ENCODE measurements around the gene CCDC200. TPM values are rescaled to one million over a fixed set of nuclear protein-coding genes. Genes with fewer than 3 reads are reported as not detected.

Gene CCDC200
- total RNA-seq, 1 experiment from 2014 or later = not detected

DNA sequence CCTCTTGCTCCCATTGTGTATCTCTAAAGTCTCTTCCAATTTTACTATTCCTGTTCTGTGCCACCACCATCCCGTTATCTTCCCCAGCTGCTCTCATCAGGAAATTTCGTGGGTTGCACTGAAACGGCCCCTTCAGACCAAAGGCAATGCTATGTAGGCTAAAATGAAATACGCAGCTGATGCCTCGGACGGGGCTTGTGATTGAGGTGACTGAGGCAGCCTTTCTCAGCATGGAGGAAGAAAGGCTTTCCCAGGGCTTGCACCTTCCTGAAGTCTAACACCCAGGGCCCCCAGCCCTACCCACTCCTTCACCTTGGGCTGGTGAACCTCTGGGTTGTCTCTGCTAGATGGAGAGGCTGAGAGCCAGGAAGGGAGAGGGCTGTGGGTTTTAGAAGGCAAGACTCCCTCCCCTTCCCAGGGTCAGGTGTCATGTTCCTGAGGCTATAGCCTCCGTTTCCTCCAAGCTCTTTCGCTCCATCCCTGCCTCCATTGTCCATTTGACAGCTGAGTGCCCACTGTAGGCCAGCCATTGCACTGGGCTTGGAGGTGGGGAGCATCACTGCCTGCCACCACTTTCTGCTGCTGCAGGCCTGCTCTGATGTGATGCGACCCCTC lies 7.8 kb downstream of the CCDC200 start:
- no TSS peak for BruUV-seq (replicated peaks)
- H3K9me3 ChIP-seq (ENCODE audit: control insufficient read depth in 1 of 2, insufficient read depth in 1 of 2, low read depth in 1 of 2, low read length in 2 of 2) = no peaks in the 10 kb centered on the region
- CTCF ChIA-PET = no interaction called here
- TF ChIP-seq, protein P1, sequence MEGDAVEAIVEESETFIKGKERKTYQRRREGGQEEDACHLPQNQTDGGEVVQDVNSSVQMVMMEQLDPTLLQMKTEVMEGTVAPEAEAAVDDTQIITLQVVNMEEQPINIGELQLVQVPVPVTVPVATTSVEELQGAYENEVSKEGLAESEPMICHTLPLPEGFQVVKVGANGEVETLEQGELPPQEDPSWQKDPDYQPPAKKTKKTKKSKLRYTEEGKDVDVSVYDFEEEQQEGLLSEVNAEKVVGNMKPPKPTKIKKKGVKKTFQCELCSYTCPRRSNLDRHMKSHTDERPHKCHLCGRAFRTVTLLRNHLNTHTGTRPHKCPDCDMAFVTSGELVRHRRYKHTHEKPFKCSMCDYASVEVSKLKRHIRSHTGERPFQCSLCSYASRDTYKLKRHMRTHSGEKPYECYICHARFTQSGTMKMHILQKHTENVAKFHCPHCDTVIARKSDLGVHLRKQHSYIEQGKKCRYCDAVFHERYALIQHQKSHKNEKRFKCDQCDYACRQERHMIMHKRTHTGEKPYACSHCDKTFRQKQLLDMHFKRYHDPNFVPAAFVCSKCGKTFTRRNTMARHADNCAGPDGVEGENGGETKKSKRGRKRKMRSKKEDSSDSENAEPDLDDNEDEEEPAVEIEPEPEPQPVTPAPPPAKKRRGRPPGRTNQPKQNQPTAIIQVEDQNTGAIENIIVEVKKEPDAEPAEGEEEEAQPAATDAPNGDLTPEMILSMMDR (IDR thresholded peaks at IDR 0.05 in 2 of 3, conservative IDR thresholded peaks at IDR 0.05 in 1 of 3; ENCODE audit: borderline replicate concordance in 1 of 3, insufficient read depth in 1 of 3, low read depth in 2 of 3, low read length in 2 of 3) = no peak
- TF ChIP-seq YY1 (IDR thresholded peaks at IDR 0.05; ENCODE audit: extremely low read depth, insufficient replicate concordance, low read depth, low read length) = no peak
- TF ChIP-seq, protein P2, sequence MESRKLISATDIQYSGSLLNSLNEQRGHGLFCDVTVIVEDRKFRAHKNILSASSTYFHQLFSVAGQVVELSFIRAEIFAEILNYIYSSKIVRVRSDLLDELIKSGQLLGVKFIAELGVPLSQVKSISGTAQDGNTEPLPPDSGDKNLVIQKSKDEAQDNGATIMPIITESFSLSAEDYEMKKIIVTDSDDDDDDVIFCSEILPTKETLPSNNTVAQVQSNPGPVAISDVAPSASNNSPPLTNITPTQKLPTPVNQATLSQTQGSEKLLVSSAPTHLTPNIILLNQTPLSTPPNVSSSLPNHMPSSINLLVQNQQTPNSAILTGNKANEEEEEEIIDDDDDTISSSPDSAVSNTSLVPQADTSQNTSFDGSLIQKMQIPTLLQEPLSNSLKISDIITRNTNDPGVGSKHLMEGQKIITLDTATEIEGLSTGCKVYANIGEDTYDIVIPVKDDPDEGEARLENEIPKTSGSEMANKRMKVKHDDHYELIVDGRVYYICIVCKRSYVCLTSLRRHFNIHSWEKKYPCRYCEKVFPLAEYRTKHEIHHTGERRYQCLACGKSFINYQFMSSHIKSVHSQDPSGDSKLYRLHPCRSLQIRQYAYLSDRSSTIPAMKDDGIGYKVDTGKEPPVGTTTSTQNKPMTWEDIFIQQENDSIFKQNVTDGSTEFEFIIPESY (IDR thresholded peaks at IDR 0.05; ENCODE audit: extremely low read depth, insufficient replicate concordance, low read length) = no peak
- TF ChIP-seq, protein P3, sequence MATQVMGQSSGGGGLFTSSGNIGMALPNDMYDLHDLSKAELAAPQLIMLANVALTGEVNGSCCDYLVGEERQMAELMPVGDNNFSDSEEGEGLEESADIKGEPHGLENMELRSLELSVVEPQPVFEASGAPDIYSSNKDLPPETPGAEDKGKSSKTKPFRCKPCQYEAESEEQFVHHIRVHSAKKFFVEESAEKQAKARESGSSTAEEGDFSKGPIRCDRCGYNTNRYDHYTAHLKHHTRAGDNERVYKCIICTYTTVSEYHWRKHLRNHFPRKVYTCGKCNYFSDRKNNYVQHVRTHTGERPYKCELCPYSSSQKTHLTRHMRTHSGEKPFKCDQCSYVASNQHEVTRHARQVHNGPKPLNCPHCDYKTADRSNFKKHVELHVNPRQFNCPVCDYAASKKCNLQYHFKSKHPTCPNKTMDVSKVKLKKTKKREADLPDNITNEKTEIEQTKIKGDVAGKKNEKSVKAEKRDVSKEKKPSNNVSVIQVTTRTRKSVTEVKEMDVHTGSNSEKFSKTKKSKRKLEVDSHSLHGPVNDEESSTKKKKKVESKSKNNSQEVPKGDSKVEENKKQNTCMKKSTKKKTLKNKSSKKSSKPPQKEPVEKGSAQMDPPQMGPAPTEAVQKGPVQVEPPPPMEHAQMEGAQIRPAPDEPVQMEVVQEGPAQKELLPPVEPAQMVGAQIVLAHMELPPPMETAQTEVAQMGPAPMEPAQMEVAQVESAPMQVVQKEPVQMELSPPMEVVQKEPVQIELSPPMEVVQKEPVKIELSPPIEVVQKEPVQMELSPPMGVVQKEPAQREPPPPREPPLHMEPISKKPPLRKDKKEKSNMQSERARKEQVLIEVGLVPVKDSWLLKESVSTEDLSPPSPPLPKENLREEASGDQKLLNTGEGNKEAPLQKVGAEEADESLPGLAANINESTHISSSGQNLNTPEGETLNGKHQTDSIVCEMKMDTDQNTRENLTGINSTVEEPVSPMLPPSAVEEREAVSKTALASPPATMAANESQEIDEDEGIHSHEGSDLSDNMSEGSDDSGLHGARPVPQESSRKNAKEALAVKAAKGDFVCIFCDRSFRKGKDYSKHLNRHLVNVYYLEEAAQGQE (IDR thresholded peaks at IDR 0.05; ENCODE audit: low read depth) = no peak
- H3K36me3 ChIP-seq (ENCODE audit: control insufficient read depth in 1 of 2, insufficient read depth in 2 of 2, low read length in 2 of 2) = no peaks in the 10 kb centered on the region
- H3K9ac ChIP-seq (ENCODE audit: low read length) = no peak overlapping the region
- no peaks in the 10 kb centered on the region for H4K20me1 ChIP-seq (ENCODE audit: insufficient read depth)
- ATAC-seq = no peak
- H3K79me2 ChIP-seq (ENCODE audit: insufficient read depth, low read length) = no peaks in the 10 kb centered on the region
- no peaks in the 10 kb centered on the region for H3K4me1 ChIP-seq (ENCODE audit: control insufficient read depth in 1 of 2, insufficient read depth in 2 of 2, low read length in 2 of 2)
- H3K4me2 ChIP-seq (ENCODE audit: low read length) = no peak overlapping the region
- H3K27me3 ChIP-seq (ENCODE audit: insufficient read depth, low read length) = no peaks in the 10 kb centered on the region
- H3K27ac ChIP-seq (ENCODE audit: low read depth, low read length) = no peak overlapping the region
- no peak overlapping the region for H2AFZ ChIP-seq (ENCODE audit: low read depth, low read length, poor library complexity, severe bottlenecking)
- DNase-seq (ENCODE audit: low read depth, low spot score) = no peak
- no peak overlapping the region for H3K4me3 ChIP-seq (replicated peaks in 1 of 2; ENCODE audit: low read depth in 1 of 2, low read length in 2 of 2)
- POLR2A ChIA-PET = interaction anchor here (3.9 kb wide), 1 partner anchor 95 kb away, joined by 22 read pairs; no protein-coding TSS in a partner anchor
- no peaks in the 10 kb centered on the region for H3K9me2 ChIP-seq (ENCODE audit: insufficient read depth)
- intact Hi-C loops (cut with micrococcal nuclease) = no loop called here
- RAD21 ChIA-PET (ENCODE audit: low non-redundant PET in 1 of 2, low total read pairs in 2 of 2, uncharacterized antibody in 2 of 2, unreplicated experiment in 2 of 2) = no interaction called here
